CD4-positive, CD25-positive, alpha-beta regulatory T cell (primary cell): Measurements from ENCODE around the gene OTOGL. TPM values are rescaled to one million over a fixed set of nuclear protein-coding genes. Genes with fewer than 3 reads are reported as not detected.
A peak's percentile ranks its signal among the peaks of the same experiment; 100 is the strongest.

ENCODE experiments used
- ATAC-seq, 2 donors: fragments of 150-1000 bp; cut with Tn5 transposase; one replicate each; pipeline ENCODE4 v1.10.0; 2021; ENCODE audit warnings: low read depth in 2 of 2, moderate number of reproducible peaks in 2 of 2, moderate library complexity in 1 of 2
- DNase-seq, 3 donors: peaks; one replicate each; pipeline versions ENCODE4 v3.0.0 to v3.0.0-alpha.2; 2012 to 2022; ENCODE audit warnings: mixed read lengths in 1 of 3
- H3K27ac ChIP-seq: one replicate; pipeline ENCODE4 v1.7.0; 2013; ENCODE audit warnings: mild to moderate bottlenecking, low read length; ENCODE audit not compliant: insufficient read depth, poor library complexity, severe bottlenecking
- H3K27me3 ChIP-seq: one replicate; pipeline ENCODE4 v1.7.0; 2013; ENCODE audit warnings: low read length; ENCODE audit not compliant: control insufficient read depth, insufficient read depth
- H3K36me3 ChIP-seq: one replicate; pipeline ENCODE4 v1.7.0; 2013; ENCODE audit warnings: mild to moderate bottlenecking, low read length, moderate library complexity; ENCODE audit not compliant: control insufficient read depth, insufficient read depth
- H3K4me1 ChIP-seq: 2 replicates; pipeline ENCODE4 v1.7.0; 2013; ENCODE audit warnings: mild to moderate bottlenecking, low read length; ENCODE audit not compliant: insufficient read depth, control insufficient read depth, poor library complexity, severe bottlenecking
- H3K4me3 ChIP-seq: one replicate; pipeline ENCODE4 v1.7.0; 2013; ENCODE audit warnings: low read depth, mild to moderate bottlenecking, low read length, moderate library complexity
- H3K9me3 ChIP-seq, 2 experiments: 1 replicate in 1 of 2; 2 replicates in 1 of 2; pipeline ENCODE4 v1.7.0; 2013; ENCODE audit warnings: low read length in 2 of 2, mild to moderate bottlenecking in 1 of 2, moderate library complexity in 1 of 2; ENCODE audit not compliant: control insufficient read depth in 2 of 2
- H3K27ac Mint-ChIP-seq, 3 donors: one replicate each; pipeline ENCODE4 v1.8.0; 2020 to 2022; ENCODE audit warnings: mild to moderate bottlenecking in 3 of 3, mixed read lengths in 3 of 3, moderate library complexity in 2 of 3
- H3K27me3 Mint-ChIP-seq: one replicate; pipeline ENCODE4 v1.8.0; 2022; ENCODE audit warnings: mild to moderate bottlenecking, mixed read lengths
- H3K36me3 Mint-ChIP-seq: one replicate; pipeline ENCODE4 v1.8.0; 2020; ENCODE audit warnings: mixed read lengths
- H3K4me1 Mint-ChIP-seq, 4 donors: one replicate each; pipeline ENCODE4 v1.8.0; 2020 to 2022; ENCODE audit warnings: mixed read lengths in 4 of 4, mild to moderate bottlenecking in 1 of 4
- H3K4me3 Mint-ChIP-seq, 4 donors: one replicate each; pipeline ENCODE4 v1.8.0; 2020 to 2022; ENCODE audit warnings: mild to moderate bottlenecking in 4 of 4, mixed read lengths in 4 of 4, moderate library complexity in 3 of 4
- H3K9me3 Mint-ChIP-seq, 7 donors: one replicate each; pipeline ENCODE4 v1.8.0; 2020 to 2022; ENCODE audit warnings: mixed read lengths in 7 of 7, mild to moderate bottlenecking in 3 of 7, moderate library complexity in 2 of 7
- polyA plus RNA-seq, 4 donors: library from polyadenylated mRNA; unstranded; fragments of 300-500 nt; fragmentation: Illumina TruSeq; gene quantifications; one replicate each; pipeline ENCODE4 v1.2.3, GENCODE V29; 2021
- total RNA-seq: library from RNA; stranded (reverse); gene quantifications from one replicate; pipeline ENCODE4 v1.2.3, GENCODE V29; 2022

OTOGL gene, protein sequence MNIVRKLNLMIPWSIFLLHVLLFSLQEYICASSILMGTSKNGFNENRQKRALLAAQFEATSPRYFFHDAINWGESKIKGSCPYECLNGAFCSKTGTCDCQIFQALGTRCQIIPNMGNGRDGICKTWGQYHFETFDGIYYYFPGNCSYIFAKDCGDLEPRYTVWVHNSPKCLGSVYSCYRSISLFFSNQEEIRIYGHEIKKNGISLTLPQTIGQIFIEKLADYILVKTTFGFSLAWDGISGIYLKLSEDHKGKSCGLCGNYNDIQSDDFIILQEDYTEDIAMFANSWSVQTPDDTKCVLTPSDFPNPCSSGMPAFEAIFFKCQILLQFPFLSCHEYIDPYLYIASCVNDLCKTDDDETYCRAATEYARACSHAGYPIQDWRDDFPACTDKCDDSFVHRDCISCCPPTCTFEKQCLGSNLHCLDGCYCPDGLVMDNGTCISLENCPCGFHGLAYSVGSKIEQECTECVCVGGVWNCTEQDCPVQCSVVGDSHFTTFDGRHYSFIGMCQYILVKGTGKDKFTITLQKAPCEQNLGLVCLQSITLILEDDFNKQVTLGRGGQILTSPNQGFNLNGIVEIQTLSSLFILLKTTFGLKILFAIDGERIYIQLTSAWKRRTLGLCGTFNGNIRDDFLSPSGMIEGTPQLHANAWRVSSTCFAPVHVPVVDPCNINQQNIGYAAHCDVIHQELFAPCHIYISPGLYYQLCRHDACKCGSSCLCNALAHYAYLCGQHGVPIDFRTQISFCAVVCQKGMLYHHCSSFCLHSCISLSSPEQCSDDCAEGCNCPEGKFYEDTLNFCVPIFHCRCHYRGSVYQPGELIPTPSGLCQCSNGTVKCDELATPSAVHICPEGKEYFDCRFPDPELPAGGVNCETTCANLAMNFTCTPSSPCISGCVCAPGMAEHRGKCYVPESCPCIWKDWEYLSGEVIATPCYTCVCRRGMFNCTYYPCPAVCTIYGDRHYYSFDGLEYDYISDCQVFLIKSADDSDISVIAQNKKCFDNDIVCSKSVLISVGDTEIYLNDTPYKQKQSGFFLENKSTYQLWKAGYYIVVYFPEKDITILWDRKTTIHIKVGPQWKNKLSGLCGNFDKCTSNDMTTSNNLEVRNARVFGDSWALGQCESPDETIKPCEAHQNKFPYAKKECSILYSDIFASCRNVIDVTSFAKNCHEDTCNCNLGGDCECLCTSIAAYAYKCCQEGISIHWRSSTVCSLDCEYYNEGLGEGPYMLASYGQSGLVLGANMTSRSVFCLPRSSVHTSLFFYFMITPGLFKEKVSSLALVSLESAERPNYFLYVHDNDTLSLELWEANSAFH (N-terminal part only)
- total RNA-seq (not detected), polyA plus RNA-seq (not detected)

- Histone ChIP-seq H3K27me3 (no peaks in the 10 kb centered on the region), H3K4me1 (no peaks in the 10 kb centered on the region), H3K4me3 (no peak within 1 kb of the TSS), H3K27ac (no peak within 1 kb of the TSS), H3K36me3 (no peaks in the 10 kb centered on the region), H3K9me3 (no peaks in the 10 kb centered on the region)
- H3K27ac Mint-ChIP-seq: peak within 1 kb of the TSS in 1 of 3 donors; percentile 7
- no peaks in the 10 kb centered on the region for H3K36me3 Mint-ChIP-seq
- H3K9me3 Mint-ChIP-seq: no peaks in the 10 kb centered on the region
- no peaks in the 10 kb centered on the region for H3K27me3 Mint-ChIP-seq
- H3K4me3 Mint-ChIP-seq: no peak within 1 kb of the TSS
- ATAC-seq: no peak
- no peaks in the 10 kb centered on the region for H3K4me1 Mint-ChIP-seq
- DNase-seq: no peak
Measured at GRCh38 chr12:80099259-80099658, at the start of gene OTOGL. Gene OTOGL, plus strand, starts transcription at chr12:80099537. Its CDS starts 109,895 bp downstream, at chr12:80209432.

- Mint-ChIP-seq H3K4me1 (peaks cover 4 to 11% (median 8%) of the 10 kb centered on the region in 4 donors), H3K27ac (no peak overlapping the region), H3K36me3 (no peaks in the 10 kb centered on the region), H3K27me3 (peaks cover 4% of the 10 kb centered on the region), H3K9me3 (peaks cover 0 to 5% (median 0%) of the 10 kb centered on the region in 7 donors), H3K4me3 (no peak overlapping the region)
- ATAC-seq: no peak
- Histone ChIP-seq H3K9me3 (no peaks in the 10 kb centered on the region), H3K36me3 (no peaks in the 10 kb centered on the region), H3K4me3 (no peak overlapping the region), H3K27me3 (peaks cover 3% of the 10 kb centered on the region), H3K27ac (no peak overlapping the region), H3K4me1 (no peaks in the 10 kb centered on the region)
- DNase-seq: no peak
Measured at GRCh38 chr12:80050236-80050635, 49.1 kb upstream of the OTOGL start.

- no peaks in the 10 kb centered on the region for H3K27me3 ChIP-seq
- H3K27ac ChIP-seq: no peak overlapping the region
- no peaks in the 10 kb centered on the region for H3K36me3 ChIP-seq
- ATAC-seq (no peak), DNase-seq (no peak)
- no peaks in the 10 kb centered on the region for H3K9me3 ChIP-seq
- H3K4me3 ChIP-seq: no peak overlapping the region
- Mint-ChIP-seq H3K4me1 (peaks cover 4 to 11% (median 8%) of the 10 kb centered on the region in 4 donors), H3K4me3 (no peak overlapping the region), H3K9me3 (peaks cover 0 to 3% (median 0%) of the 10 kb centered on the region in 7 donors), H3K36me3 (no peaks in the 10 kb centered on the region), H3K27me3 (peaks cover 4% of the 10 kb centered on the region), H3K27ac (no peak overlapping the region)
- no peaks in the 10 kb centered on the region for H3K4me1 ChIP-seq
Measured at GRCh38 chr12:80053051-80053790, 46.1 kb upstream of the OTOGL start.

- no peaks in the 10 kb centered on the region for H3K9me3 ChIP-seq
- no peak overlapping the region for H3K27ac ChIP-seq
- H3K4me3 ChIP-seq: no peak overlapping the region
- Mint-ChIP-seq H3K4me1 (peaks cover 4 to 11% (median 8%) of the 10 kb centered on the region in 4 donors), H3K36me3 (no peaks in the 10 kb centered on the region), H3K27me3 (peaks cover 4% of the 10 kb centered on the region), H3K27ac (no peak overlapping the region), H3K4me3 (no peak overlapping the region), H3K9me3 (no peaks in the 10 kb centered on the region)
- no peaks in the 10 kb centered on the region for H3K27me3 ChIP-seq
- DNase-seq (no peak), ATAC-seq (no peak)
- H3K36me3 ChIP-seq: no peaks in the 10 kb centered on the region
- H3K4me1 ChIP-seq: no peaks in the 10 kb centered on the region
Measured at GRCh38 chr12:80056232-80056631, 43.1 kb upstream of the OTOGL start.

DNA sequence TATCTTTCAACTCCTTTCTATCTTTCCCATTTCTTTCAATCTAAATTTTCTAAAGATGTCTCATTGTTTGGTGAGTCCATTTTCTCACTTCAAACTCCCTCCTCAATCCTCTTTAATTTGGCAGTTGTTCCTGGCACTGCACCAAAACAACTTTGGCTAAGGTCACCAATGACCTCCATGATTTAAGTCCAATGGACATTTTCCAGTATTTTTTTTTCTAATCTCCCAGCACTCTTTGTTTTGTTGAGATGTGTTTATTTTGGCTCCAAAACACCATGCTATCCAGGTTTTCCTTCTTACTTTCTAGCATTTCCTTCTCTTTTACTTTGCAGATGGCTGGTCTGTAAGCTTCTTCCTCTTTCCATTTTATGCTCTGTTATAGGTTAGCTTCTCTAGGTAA lies 42.5 kb upstream of the OTOGL start:
- no peaks in the 10 kb centered on the region for H3K9me3 ChIP-seq

DNA sequence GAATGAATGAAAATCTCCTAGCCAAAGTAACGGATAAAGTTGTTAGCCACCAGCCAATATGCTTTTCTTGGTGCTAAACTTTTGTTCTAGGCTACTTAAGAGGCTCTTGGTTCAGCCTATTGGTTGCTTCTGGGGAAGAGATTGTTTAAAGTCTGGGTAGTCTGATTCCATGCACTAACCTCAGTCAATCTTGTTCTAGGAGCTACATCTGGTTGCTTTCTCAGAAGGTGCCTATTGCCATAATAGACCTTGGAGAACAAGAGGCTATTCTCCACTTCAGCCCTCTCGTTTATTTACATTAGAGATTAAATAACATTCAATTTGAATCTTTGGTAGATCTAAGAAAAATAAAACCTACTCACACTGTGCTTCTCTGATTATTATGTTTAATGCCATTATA lies 40.8 kb upstream of the OTOGL start:
- H3K36me3 ChIP-seq: no peaks in the 10 kb centered on the region
- H3K27me3 Mint-ChIP-seq: peaks cover 8% of the 10 kb centered on the region
- no peak overlapping the region for H3K4me3 Mint-ChIP-seq
- ATAC-seq (no peak), DNase-seq (no peak)
- H3K4me1 ChIP-seq: no peaks in the 10 kb centered on the region
- no peaks in the 10 kb centered on the region for H3K36me3 Mint-ChIP-seq
- peaks cover 0 to 5% (median 2%) of the 10 kb centered on the region in 4 donors for H3K4me1 Mint-ChIP-seq
- H3K9me3 Mint-ChIP-seq: peaks cover 0 to 6% (median 0%) of the 10 kb centered on the region in 7 donors
- H3K27me3 ChIP-seq: no peaks in the 10 kb centered on the region
- no peaks in the 10 kb centered on the region for H3K9me3 ChIP-seq
- no peak overlapping the region for H3K4me3 ChIP-seq
- H3K27ac Mint-ChIP-seq: no peak overlapping the region
- H3K27ac ChIP-seq: no peak overlapping the region

More for the DNA sequence above, 42.5 kb upstream of the OTOGL start:
- Histone ChIP-seq H3K27me3 (no peaks in the 10 kb centered on the region), H3K4me1 (no peaks in the 10 kb centered on the region), H3K36me3 (no peaks in the 10 kb centered on the region), H3K4me3 (no peak overlapping the region), H3K27ac (no peak overlapping the region)
- H3K4me1 Mint-ChIP-seq: peaks cover 2 to 9% (median 4%) of the 10 kb centered on the region in 4 donors
- DNase-seq (no peak), ATAC-seq (no peak)
- H3K4me3 Mint-ChIP-seq: no peak overlapping the region
- H3K9me3 Mint-ChIP-seq: peaks cover 0 to under 1% (median 0%) of the 10 kb centered on the region in 7 donors
- no peaks in the 10 kb centered on the region for H3K36me3 Mint-ChIP-seq
- H3K27ac Mint-ChIP-seq: no peak overlapping the region
- peaks cover 4% of the 10 kb centered on the region for H3K27me3 Mint-ChIP-seq

GRCh38 chr12:80059102-80059501 lies 40.2 kb upstream of the OTOGL start:
- H3K36me3 Mint-ChIP-seq: no peaks in the 10 kb centered on the region
- H3K36me3 ChIP-seq: no peaks in the 10 kb centered on the region
- no peak overlapping the region for H3K27ac ChIP-seq
- ATAC-seq: no peak
- no peak overlapping the region for H3K27ac Mint-ChIP-seq
- peaks cover 0 to 6% (median 0%) of the 10 kb centered on the region in 7 donors for H3K9me3 Mint-ChIP-seq
- H3K4me1 Mint-ChIP-seq: peaks cover 0 to 5% (median 2%) of the 10 kb centered on the region in 4 donors
- no peak overlapping the region for H3K4me3 ChIP-seq
- H3K4me1 ChIP-seq: no peaks in the 10 kb centered on the region
- H3K27me3 ChIP-seq: no peaks in the 10 kb centered on the region
- H3K4me3 Mint-ChIP-seq: no peak overlapping the region
- DNase-seq: no peak
- no peaks in the 10 kb centered on the region for H3K9me3 ChIP-seq
- H3K27me3 Mint-ChIP-seq: peaks cover 8% of the 10 kb centered on the region
